ENCODE data around the gene ARL6.

GRCh38 chr3:97825101-97825500, 60.5 kb downstream of the ARL6 start:
- no peak for TF ChIP-seq POLR2A (IDR thresholded peaks at IDR 0.05)
- no peak for TF ChIP-seq CTCF (IDR thresholded peaks at IDR 0.05)
- no peak for TF ChIP-seq POLR2AphosphoS5 (IDR thresholded peaks at IDR 0.05; ENCODE audit: insufficient read depth in 1 of 2, low read depth in 1 of 2)

Measured in vagina (tissue), 2 donors.